ENCODE results near the gene ARL14EPL. TPM values are rescaled to one million over a fixed set of nuclear protein-coding genes. Genes with fewer than 3 reads are reported as not detected.
"Not testable (repeated sequence)": the region's sequence is repeated elsewhere in the genome, so short reads cannot be mapped to it uniquely, and the experiment has no call there.

The ARL14EPL gene
- total RNA-seq, 1 donor from 2014 or later, result 0.35 TPM

DNA sequence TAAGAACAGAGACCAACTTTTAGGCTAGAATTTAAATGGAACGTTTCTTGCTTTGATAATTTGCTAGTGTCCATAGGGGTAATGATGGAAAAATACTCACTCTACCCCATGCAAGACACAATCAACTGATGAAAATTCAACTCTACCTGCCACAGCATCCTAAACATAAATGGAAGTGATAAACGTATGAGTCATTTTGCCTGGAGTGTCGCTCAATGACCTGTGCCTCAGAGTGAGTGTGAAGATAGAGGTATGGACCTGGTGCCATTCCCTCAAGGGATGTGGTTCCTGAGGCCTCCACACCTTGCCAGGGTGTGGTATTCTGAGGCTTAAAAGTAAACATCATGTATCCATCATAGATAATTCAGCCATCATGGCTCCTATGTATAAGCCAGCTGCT is 14.0 kb downstream of the ARL14EPL start:
- DNase-seq (ENCODE audit: low read depth), result no peak

DNA sequence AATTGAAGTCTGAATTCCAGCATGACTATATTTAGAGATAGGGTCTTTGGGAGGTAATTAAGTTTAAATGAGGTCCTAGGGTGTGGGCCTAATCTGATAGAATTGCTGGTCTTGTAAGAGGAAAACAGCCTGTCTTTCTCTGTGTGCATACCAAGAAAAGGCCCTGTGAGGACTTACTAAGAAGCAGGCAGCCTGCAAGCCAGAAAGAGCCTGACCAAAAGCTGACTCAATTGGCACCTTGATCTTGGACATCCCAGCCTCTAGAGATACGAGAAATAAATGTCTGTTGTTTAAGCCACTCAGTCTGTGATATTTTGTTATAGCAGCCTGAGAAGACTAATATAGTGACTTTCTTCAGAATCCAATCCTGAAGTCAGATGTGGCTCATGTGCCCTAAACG is 14.6 kb downstream of the ARL14EPL start:
- peak; percentile 41 for DNase-seq (ENCODE audit: low read depth)

GRCh38 chr5:116058346-116058936 is 26.2 kb downstream of the ARL14EPL start:
- no peak for DNase-seq (ENCODE audit: low read depth)

DNA sequence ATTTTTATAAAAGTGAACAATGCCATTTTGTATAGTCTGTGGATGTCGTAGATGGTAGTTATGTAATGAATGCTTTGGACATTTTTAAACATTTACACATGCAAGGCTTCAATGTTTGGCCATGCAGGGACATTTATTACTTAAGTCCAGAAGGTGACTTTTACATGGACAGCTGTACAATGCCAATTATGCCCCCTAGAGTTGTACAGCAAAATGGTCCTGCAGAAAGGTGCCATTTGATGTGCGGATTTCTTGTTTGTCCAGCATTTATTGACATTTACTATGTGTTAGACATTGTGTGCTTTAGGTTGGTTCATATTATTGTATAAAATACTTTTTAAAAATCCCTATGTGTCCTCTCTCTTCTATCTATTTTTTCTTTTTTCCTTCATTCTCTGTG is 30.1 kb downstream of the ARL14EPL start:
- no peak for DNase-seq (ENCODE audit: low read depth)

DNA sequence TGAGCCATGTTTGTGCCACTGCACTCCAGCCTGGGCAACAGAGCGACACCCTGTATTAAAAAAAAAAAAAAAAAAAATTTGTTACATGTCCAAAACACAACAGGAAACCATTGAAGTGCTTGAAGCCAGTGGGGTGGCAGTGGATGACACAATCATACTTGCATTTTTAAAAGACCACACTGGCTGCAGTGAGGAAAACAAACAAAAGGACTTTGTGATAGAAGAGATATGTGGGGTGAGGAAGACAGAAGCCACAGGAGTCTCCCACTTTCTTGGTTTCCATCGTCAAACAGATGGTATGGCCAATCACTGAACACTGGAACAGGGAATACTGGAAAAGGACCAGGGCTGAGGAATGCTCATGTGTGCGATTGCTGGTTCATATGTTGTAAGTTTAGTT is 31.7 kb downstream of the ARL14EPL start:
- DNase-seq (ENCODE audit: low read depth), result peak; percentile 47

- DNase-seq (ENCODE audit: low read depth), result peak; percentile 70
Observed at GRCh38 chr5:116068028-116068632, 35.9 kb downstream of the ARL14EPL start.

- no peak for DNase-seq (ENCODE audit: low read depth)
Observed at GRCh38 chr5:116071211-116071610, 38.9 kb downstream of the ARL14EPL start.

DNA sequence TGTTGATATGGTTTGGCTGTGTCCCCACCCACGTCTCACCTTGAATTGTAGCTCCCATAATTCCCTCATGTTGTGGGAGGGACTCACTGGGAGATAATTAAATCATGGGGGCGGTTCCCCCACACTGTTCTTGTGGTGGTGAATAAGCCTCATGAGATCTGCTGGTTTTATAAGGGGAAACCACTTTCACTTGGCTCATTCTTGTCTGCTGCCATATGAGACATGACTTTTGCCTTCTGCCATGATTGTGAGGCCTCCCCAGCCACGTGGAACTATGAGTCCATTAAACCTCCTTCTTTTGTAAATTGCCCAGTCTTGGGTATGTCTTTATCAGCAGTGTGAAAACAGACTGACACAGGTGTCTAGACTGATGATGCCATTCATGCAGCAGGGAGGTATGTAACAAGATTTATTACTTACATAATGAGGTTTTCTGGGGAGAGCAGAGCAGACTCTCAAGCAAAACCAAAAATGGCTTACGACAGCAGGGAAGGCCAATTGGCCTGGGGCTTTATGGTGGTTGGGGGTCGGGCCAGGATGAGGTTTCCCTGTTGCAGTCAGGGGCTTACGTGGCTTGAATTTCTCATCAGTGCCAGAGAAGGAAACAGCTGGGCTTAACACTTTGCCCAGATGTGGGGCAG is 43.0 kb downstream of the ARL14EPL start:
- DNase-seq (ENCODE audit: low read depth), result peak; percentile 26

- DNase-seq (ENCODE audit: low read depth), result no peak
Observed at GRCh38 chr5:116076496-116076895, 44.2 kb downstream of the ARL14EPL start.

- no peak for DNase-seq (ENCODE audit: low read depth)
Observed at GRCh38 chr5:116078199-116078598, 45.9 kb downstream of the ARL14EPL start.

DNA sequence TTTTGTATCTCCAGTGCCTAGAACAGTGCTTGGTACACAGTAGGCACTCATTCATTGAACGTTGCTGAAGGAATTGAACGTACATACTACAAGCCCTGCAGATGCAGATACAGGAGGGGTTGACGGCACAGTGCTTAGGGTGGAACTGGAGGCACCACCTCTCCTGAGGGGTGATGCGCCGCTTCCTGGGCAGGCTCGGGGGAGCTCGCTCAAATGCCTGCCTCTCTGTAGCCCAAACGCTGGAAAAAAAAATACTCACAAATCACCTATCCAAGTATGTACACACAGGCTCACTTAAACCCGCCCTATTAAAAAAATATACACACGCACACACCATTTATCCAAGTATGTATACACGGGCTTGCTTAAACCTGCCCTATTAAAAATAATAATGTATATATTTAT is 52.0 kb downstream of the ARL14EPL start:
- peak; percentile 11 for DNase-seq (ENCODE audit: low read depth)

GRCh38 chr5:116084871-116085715 is 52.8 kb downstream of the ARL14EPL start, which contains the start of gene COMMD10:
Gene COMMD10 (plus strand): TSS chr5:116085025.
- peak; percentile 89 for DNase-seq (ENCODE audit: low read depth)

DNA sequence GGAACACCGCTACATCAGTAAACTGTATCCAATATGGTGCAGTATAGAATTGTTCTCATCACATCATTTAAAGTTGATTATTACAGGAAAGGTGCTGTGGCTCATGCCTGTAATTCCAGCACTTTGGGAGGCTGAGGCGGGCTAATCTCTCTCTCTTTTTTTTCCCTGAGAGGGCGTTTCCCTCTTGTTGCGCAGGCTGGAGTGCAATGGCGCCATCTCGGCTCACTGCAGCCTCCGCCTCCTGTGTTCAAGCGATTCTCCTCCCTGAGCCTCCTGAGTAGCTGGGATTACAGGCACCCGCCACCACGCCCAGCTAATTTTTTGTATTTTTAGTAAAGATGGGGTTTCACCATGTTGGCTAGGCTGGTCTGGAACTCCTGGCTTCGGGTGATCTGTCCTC is 54.0 kb downstream of the ARL14EPL start:
- not testable (repeated sequence) for DNase-seq (ENCODE audit: low read depth)

GRCh38 chr5:116088062-116088461 is 55.8 kb downstream of the ARL14EPL start:
- no peak for DNase-seq (ENCODE audit: low read depth)

GRCh38 chr5:116090302-116090701 is 58.0 kb downstream of the ARL14EPL start:
- no peak for DNase-seq (ENCODE audit: low read depth)

DNA sequence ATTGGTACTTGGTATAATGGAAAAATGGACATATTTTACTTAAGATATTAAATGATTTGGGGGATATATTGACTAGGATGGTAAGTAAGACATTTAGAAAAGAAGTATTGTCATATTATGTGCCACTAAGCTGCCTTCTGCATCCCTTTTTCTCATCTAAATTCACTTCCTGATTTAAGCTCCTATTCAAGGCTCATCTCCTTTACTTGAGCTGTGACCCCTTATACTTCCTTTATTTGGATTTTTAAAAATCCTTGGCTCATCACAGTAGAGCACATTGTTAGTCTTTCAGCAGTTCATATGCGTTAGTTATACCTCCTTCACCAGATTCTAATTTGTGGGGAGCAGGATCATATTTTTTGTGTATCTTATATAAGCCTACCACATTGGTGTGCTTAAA is 59.1 kb downstream of the ARL14EPL start:
- no peak for DNase-seq (ENCODE audit: low read depth)

DNA sequence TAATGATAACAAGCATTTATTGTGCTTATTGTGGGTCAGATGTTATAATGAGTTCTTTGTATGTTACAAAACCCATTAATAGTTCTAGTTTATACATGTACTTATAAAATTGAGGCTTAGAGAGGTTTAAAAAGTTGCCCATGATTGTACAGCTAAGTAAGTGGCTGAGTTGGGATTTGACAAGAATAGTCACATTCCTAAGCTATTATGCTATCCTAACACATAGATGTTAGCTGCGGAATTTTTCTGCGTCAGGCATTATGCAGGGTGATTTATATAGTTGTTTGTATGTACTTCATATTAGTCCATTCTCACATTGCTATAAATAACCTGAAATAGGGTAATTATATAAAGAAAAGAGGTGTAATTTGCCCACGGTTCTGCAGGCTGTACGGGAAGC is 65.0 kb downstream of the ARL14EPL start:
- no peak for DNase-seq (ENCODE audit: low read depth)

GRCh38 chr5:116098998-116099397 is 66.7 kb downstream of the ARL14EPL start:
- no peak for DNase-seq (ENCODE audit: low read depth)

- DNase-seq (ENCODE audit: low read depth), result not testable (repeated sequence)
Observed at GRCh38 chr5:116104941-116105340, 72.7 kb downstream of the ARL14EPL start.
